T-helper 9 cell (primary cell): Measurements from ENCODE around the gene TLR10.
"Not testable (repeated sequence)": the region's sequence is repeated elsewhere in the genome, so short reads cannot be mapped to it uniquely, and the experiment has no call there.

ENCODE experiments used
- DNase-seq: peaks from one replicate; pipeline ENCODE4 v3.0.0-alpha.2; 2020

Gene TLR10

GRCh38 chr4:38800366-38800765 lies 17.6 kb upstream of the TLR10 start:
- DNase-seq = no peak

- no peak for DNase-seq
These were observed 12.3 kb upstream of the TLR10 start for GRCh38 chr4:38795087-38795486.

- DNase-seq = no peak
These were observed 11.3 kb upstream of the TLR10 start for GRCh38 chr4:38794051-38794450.

- no peak for DNase-seq
These were observed 8.2 kb upstream of the TLR10 start for GRCh38 chr4:38791010-38791409.

GRCh38 chr4:38788317-38788716 lies 5.5 kb upstream of the TLR10 start:
- no peak for DNase-seq

DNA sequence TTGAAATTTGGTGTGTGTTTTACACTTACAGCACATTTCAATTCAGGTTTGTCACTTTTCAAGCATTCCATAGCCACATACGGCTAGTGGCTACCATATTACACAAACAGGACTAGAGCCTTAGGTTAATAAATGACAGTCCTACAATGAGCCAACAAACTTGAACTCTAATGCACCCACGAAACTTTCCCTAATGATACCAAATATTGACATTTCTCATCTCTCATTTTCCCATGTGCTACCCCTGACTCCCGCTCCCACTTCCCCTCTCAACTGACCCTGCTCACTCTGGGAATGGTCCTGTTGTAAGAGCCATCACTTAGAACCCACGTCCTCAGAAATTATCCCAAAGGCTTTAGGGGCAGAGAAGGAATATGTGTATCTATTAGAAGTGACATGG lies 4.9 kb upstream of the TLR10 start:
- DNase-seq = no peak

DNA sequence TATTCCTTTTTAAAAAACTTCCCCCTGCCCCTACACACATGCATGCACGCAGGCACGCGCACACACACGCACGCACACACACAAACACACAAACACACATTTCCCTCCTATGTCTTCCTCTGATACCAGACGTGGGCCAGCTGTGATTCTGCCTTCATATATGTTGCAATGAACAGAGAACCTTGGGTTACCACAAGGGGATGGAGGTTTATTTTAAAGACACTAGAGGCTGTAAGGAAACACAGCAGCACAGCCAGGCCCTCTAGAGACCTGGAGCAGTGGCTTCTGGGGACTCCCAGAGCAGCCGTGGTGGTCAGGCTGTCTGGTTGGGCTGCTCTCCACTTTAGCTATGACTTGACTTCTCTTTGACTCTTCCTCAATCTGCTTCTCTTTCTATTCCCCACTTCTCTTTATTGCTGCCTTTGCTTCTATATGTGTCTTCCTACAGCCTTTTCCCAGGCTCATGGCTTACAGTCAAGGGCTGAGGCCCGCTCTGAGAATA lies 3.2 kb upstream of the TLR10 start:
- DNase-seq = no peak

DNA sequence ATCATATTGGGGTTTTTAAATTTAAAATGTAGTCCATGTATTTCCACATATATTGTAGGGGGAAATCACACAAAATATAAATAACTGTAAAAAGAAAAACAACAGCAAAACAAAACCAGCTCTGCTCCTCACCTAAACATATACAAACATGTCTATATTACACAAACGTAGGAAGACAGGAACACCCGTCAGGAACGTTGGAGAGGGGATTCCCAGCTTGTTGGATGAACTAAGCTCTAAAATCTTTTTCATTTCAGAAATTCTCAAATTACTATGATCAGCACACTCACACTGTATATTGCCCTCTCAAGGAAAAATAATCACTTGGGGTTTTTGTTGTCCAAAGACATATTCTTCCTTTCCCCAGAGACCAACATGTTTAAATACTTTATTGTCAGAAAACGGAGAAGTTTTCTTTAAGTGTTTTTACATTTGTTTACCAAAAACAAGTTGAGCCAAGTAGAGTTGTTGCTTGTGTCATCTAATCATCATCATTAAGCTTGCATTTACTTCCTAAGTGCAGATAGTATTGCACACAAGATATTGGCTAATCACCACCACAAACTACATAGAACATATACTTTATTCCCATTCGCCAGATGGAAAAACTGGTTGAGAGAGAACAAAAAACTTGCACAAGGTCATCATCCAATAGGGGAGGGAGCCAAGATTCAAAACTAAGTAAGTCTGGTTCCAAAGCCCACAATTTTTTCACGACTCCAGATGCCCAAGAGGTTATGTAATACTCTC lies 2.4 kb upstream of the TLR10 start:
- DNase-seq = no peak

DNA sequence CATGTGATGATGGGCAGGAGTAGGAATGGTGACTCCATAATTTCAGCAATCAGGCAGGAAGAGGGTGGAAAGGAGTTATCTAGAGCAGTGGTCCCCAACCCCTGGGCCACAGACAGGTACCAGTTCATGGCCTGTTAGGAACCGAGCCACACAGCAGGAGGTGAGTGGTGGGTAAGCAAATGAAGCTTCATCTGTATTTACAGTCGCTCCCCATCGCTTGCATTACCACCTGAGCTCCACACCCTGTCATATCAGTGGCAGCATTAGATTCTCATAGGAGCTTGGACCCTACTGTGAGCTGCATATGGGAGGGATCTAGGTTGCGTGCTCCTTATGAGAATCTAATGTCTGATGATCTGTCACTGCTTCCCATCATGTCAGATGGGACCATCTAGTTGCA lies 1.4 kb upstream of the TLR10 start:
- no peak for DNase-seq

DNA sequence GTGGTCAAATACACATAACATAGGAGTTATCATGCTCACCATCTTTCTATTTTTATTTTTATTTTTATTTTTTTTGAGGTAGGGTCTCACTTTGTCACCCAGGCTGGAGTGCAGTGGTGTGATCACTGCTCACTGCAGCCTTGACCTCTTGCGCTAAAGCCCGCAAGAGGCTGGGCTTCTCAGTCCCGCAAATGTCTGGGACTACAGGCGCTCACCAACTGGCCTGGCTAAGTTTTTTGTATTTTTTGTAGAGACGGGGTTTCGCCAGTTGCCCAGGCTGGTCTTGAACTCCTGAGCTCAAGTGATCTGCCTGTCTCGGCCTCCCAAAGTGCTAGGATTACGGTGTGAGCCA lies 295 bp upstream of the TLR10 start:
- no peak for DNase-seq

- DNase-seq = no peak
These were observed 932 bp downstream of the TLR10 start for GRCh38 chr4:38781854-38782261.

DNA sequence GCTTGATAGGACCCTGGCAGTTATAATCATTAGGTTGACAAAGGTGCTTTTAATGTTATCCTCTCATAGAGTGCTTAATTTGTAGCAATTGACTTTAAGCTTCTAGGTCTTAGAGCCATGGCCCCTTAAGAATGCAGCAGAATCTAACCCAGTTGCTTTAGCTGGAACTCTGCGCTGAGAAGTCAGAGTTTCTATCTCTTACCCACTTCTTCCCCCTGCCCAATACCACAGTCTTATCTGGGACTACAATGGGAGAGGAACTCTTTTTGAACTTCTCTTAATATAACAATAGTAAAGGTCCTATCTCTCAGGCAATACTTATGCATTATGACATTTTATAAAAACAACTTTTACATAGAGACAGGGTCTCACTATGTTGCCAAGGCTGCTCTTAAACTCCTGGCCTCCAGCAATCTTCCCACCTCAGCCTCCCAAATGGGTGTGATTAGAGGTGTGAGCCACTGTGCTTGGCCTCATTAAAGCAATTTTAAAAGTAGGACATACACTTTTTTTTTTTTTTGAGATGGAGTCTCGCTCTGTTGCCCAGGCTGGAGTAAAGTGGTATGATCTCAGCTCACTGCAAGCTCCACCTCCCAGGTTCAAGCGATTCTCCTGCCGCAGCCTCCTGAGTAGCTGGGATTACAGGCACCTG lies 1.8 kb downstream of the TLR10 start:
- no peak for DNase-seq

GRCh38 chr4:38779790-38780189 lies 3.0 kb downstream of the TLR10 start:
- DNase-seq = no peak

DNA sequence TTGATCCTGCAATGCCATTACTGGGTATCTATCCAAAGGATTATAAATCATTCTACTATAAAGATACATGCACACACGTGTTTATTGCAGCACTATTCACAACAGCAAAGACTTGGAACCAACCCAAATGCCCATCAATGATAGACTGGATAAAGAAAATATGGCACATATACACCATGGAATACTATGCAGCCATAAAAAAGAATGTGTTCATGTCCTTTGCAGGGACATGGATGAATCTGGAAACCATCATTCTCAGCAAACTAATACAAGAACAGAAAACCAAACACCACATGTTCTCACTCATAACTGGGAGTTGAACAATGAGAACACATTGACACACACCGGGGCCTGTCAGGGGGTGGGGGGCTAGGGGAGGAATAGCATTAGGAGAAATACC lies 4.9 kb downstream of the TLR10 start:
- DNase-seq = not testable (repeated sequence)

DNA sequence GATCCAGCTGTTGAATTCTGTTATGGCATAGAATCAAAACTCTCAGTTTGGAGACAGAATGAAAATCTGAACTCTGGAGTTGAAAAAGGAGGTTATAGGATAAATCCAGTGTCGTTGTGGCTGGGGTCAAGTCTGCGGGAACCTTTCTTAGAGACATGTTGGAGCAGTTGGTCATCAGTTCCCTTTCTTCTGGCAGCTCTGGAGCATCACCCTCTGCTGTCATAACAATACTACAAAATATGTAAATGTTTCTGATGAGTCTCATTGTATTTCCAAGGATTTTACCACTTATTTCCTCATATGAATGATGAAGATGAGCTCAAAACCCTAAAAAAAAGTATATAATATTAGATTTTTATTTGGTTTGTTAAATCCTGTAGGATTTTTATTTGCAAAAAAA lies 7.5 kb downstream of the TLR10 start:
- DNase-seq = no peak

GRCh38 chr4:38774181-38774955 lies 8.4 kb downstream of the TLR10 start:
- DNase-seq = no peak

DNA sequence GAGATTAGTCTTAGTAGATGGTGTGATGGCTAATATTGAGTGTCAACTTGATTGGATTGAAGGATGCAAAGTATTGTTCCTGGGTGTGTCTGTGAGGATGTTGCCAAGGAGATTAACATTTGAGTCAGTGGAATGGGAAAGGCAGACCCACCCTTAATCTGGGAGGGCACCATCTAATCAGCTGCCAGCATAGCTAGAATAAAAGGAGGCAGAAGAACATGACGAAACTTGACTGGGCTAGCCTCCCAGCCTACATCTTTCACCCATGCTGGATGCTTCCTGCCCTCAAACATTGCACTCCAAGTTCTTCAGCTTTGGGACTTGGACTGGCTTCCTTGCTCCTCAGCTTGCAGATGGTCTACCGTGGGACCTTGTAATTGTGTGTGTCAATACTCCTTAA lies 12.5 kb downstream of the TLR10 start:
- not testable (repeated sequence) for DNase-seq

GRCh38 chr4:38769857-38770256 lies 12.9 kb downstream of the TLR10 start:
- no peak for DNase-seq

GRCh38 chr4:38769441-38769840 lies 13.3 kb downstream of the TLR10 start:
- no peak for DNase-seq

DNA sequence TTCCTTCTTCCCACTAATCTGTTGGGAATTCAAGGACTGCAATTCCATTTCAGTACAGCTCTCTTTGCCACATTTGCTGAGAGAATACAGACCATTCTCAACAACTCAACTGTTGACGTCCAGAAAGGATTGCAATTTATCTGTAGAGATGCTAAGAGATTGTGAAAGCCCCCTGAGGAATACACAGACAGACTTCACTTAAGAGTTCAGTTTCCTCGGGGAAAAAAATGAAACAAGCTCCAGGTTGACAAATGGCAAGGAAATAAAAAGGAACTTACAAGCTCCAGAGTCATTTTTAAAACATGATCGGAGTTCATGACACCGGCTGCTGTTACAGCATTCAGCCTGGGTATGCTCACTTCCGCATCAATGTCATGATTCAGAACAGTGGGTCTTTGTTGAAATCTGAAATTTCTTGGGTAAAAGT lies 13.8 kb downstream of the TLR10 start:
- DNase-seq = no peak

DNA sequence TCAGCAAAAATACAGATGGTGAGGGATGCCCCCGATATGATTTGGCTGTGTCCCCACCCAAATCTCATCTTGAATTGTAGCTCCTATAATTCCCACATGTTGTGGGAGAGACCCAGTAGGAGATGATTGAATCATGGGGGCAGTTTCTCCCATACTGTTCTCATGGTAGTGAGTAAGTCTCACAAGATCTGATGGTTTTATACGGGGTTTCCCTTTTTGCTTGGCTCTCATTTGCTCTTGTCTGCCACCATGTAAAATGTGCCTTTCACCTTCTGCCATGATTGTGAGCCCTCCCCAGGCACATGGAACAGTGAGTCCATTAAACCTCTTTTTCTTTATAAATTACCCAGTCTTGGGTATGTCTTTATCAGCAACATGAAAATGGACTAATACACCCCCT lies 15.8 kb downstream of the TLR10 start:
- DNase-seq = not testable (repeated sequence)

DNA sequence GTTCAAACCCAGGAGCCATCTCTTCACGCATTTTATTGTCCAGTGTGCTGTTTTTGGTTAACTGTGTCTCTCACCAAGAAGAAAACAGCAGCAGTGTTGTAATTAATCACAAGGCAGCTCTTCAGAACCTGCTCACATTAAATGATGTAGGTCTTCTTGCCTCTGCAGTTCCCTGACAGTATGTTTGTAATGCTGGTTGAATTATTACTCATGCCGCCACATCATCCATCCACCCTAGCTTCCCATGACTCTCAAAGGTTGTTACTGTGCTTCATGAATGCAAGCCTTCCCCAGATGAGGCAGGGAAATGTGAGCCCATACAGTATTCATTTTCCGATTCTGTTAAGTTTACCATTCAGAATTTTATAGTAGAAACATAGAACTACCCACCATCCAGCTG lies 17.4 kb downstream of the TLR10 start:
- DNase-seq = no peak

GRCh38 chr4:38764277-38764676 lies 18.5 kb downstream of the TLR10 start:
- no peak for DNase-seq

GRCh38 chr4:38762560-38762959 lies 20.2 kb downstream of the TLR10 start:
- DNase-seq = no peak
